Breast epithelium (tissue), 4 donors: ENCODE data around the gene ITGB2. TPM values are rescaled to one million over a fixed set of nuclear protein-coding genes. Genes with fewer than 3 reads are reported as not detected.
"Not testable (repeated sequence)": the region's sequence is repeated elsewhere in the genome, so short reads cannot be mapped to it uniquely, and the experiment has no call there.

Source experiments
- DNase-seq, 2 donors: peaks; one replicate each; pipeline ENCODE4 v3.0.0-alpha.2; 2019; ENCODE audit warnings: low spot score in 2 of 2
- H3K27ac ChIP-seq, 2 donors: fragments of 200-600 bp; sonication (generic) in 1 of 2; one replicate each; pipeline ENCODE4 v1.5.1; 2016 to 2019; ENCODE audit warnings: mild to moderate bottlenecking in 1 of 2
- H3K27me3 ChIP-seq, 2 donors: fragments of 200-600 bp; sonication (generic) in 1 of 2; one replicate each; pipeline versions ENCODE4 v1.5.1 to v1.6.0; 2017 to 2019; ENCODE audit warnings: control low read depth in 1 of 2, mild to moderate bottlenecking in 1 of 2
- H3K36me3 ChIP-seq: fragments of 200-600 bp; one replicate; pipeline ENCODE4 v1.5.1; 2019
- H3K4me1 ChIP-seq, 2 donors: fragments of 200-600 bp; sonication (generic); one replicate each; pipeline ENCODE4 v1.5.1; 2016 to 2019; ENCODE audit warnings: control low read depth in 1 of 2
- H3K4me3 ChIP-seq, 3 donors: fragments of 200-600 bp; sonication (generic); 1 replicate in 2 of 3; 2 replicates in 1 of 3; pipeline ENCODE4 v1.5.1; 2016 to 2019; ENCODE audit warnings: mild to moderate bottlenecking in 3 of 3, moderate library complexity in 2 of 3
- H3K9me3 ChIP-seq, 2 donors: fragments of 200-600 bp; sonication (generic) in 1 of 2; one replicate each; pipeline ENCODE4 v1.5.1; 2016 to 2019; ENCODE audit warnings: control low read depth in 1 of 2
- POLR2A ChIP-seq: fragments of 450-650 bp; IDR thresholded peaks from one replicate; pipeline ENCODE4 v1.6.1; 2016; ENCODE audit warnings: antibody characterized with exemption, mild to moderate bottlenecking, moderate library complexity
- POLR2AphosphoS5 ChIP-seq, 3 donors: sonication (generic); formaldehyde crosslinking; IDR thresholded peaks; one replicate each; pipeline ENCODE4 v1.6.1; 2017; ENCODE audit warnings: antibody characterized with exemption in 3 of 3
- intact Hi-C: fragments of 100-400 bp; cut with DNase I; formaldehyde crosslinking; loops from one replicate; pipeline ENCODE4 v1.15.1; 2023; ENCODE audit warnings: low total_unique reads
- total RNA-seq, 3 donors: library from RNA; depleted of rRNA; stranded (reverse); fragments of >200 nt; gene quantifications; one replicate each; pipeline ENCODE4 v1.1.0, GENCODE V29; 2016
- TF ChIP-seq, protein P1 (sequence below), 3 donors: fragments of 450-650 bp; IDR thresholded peaks; one replicate each; pipeline ENCODE4 v1.5.1; 2016 to 2017; ENCODE audit warnings: antibody characterized with exemption in 3 of 3, mild to moderate bottlenecking in 3 of 3, moderate library complexity in 3 of 3

ITGB2 gene
- total RNA-seq, 3 donors from 2014 or later, result 19.7 to 242 (median 92.8) TPM

DNA sequence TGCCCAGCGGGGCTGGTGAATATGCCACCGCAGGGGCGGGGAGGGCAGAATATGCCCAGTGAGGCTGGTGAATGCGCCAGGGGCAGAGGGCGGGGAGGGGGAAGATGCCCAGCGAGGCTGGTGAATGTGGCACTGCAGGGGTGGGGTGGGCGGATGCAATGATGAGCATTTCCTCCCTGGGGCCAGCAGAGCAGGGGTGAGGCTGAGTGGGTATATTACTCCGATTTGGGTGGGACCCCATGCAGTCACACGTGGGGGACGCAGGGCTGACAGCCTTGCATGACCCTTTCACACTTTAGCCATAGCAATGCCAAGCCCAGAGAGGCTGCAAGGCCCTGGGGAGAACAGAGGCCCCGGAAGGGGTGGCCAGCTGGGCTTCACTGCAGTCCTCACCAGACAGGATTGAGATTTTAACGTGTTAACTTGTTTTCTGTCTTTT, 9.9 kb upstream of the ITGB2 start:
- no peaks in the 10 kb centered on the region for H3K36me3 ChIP-seq
- DNase-seq, result no peak
- peaks cover 21 to 30% of the 10 kb centered on the region in 2 donors for H3K4me1 ChIP-seq
- H3K4me3 ChIP-seq, result no peak overlapping the region
- H3K9me3 ChIP-seq, result no peaks in the 10 kb centered on the region
- peak overlapping the region; percentile 48 to 74 for H3K27ac ChIP-seq
- TF ChIP-seq, protein P1, sequence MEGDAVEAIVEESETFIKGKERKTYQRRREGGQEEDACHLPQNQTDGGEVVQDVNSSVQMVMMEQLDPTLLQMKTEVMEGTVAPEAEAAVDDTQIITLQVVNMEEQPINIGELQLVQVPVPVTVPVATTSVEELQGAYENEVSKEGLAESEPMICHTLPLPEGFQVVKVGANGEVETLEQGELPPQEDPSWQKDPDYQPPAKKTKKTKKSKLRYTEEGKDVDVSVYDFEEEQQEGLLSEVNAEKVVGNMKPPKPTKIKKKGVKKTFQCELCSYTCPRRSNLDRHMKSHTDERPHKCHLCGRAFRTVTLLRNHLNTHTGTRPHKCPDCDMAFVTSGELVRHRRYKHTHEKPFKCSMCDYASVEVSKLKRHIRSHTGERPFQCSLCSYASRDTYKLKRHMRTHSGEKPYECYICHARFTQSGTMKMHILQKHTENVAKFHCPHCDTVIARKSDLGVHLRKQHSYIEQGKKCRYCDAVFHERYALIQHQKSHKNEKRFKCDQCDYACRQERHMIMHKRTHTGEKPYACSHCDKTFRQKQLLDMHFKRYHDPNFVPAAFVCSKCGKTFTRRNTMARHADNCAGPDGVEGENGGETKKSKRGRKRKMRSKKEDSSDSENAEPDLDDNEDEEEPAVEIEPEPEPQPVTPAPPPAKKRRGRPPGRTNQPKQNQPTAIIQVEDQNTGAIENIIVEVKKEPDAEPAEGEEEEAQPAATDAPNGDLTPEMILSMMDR (IDR thresholded peaks at IDR 0.05), result no peak
- TF ChIP-seq POLR2AphosphoS5 (IDR thresholded peaks at IDR 0.05), result no peak
- TF ChIP-seq POLR2A, result no peak
- intact Hi-C loops, result loop anchor here (10.0 kb wide), 1 partner anchor 46 kb away; no protein-coding TSS in a partner anchor
- peaks cover 6 to 8% of the 10 kb centered on the region in 2 donors for H3K27me3 ChIP-seq

DNA sequence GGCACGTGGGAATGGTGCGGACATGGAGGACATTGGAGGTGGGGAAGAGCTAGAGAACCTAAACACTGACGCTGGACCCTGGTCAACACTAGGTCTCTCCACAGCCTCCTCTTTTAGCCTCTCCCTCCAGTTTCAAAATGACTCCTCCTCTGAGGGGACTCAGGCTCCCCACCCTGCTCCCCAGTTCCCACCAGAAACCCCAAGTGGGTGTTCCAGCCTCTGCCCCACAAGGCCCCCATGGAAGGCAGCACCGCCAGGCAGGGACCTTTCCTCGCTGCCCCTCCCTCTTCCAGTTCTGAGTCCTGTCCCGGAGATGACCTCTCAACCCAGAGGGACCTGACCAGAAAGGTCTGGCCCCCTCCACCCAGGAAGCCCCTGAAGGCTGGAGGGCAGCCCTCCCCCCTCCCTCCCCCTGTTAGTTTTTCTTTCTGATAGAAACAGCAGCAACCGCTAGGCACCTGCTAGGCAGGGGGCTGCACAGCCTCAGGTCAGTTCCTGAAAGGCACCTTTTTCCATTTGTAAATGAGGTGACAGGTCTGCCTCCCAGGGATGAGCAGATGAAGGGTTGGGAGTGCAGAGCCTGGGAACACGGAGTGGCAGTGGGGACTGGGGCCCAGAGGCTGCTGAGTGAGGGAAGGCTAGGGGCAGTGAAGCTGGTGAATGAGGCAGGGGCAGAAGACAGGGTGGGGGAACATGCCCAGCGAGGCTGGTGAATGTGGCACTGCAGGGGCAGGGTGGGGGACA, 9.3 kb upstream of the ITGB2 start:
- DNase-seq, result no peak
- H3K4me3 ChIP-seq, result no peak overlapping the region
- peaks cover 6 to 8% of the 10 kb centered on the region in 2 donors for H3K27me3 ChIP-seq
- no peaks in the 10 kb centered on the region for H3K36me3 ChIP-seq
- no peaks in the 10 kb centered on the region for H3K9me3 ChIP-seq
- H3K4me1 ChIP-seq, result peaks cover 21 to 30% of the 10 kb centered on the region in 2 donors
- H3K27ac ChIP-seq, result peak overlapping the region; percentile 19 to 85
- intact Hi-C loops, result loop anchor here (10.0 kb wide), 1 partner anchor 45 kb away; no protein-coding TSS in a partner anchor
- TF ChIP-seq POLR2AphosphoS5 (IDR thresholded peaks at IDR 0.05) (no peak), POLR2A (no peak)
- TF ChIP-seq, protein P1 (IDR thresholded peaks at IDR 0.05), result no peak

DNA sequence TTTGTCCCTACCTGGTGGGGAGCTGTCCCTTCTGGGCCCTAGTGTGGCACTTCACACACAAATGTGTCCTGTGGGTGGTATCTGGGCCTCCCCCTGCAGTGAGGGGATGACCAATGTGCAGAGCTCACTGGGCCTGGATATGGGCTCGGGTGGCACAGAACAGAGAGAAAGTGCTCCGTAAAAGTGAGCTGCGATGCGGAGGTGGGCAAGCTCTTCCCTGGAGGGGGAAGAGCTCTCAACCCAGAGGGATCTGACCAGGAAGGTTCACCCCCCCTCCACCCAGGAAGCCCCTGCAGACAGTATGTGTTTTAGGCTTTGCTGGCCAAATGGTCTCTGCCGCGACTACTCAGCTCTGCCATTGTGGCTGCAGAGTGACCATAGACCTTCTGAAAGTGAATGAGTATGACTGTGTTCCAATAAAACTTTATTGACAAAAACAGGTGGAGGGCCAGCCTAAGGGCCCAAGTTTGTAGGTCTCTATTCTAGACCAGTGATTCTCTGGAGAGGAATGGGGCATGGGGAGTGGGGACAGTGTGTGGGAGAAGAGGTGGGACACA, 8.6 kb upstream of the ITGB2 start:
- Histone ChIP-seq H3K27me3 (peaks cover 6 to 8% of the 10 kb centered on the region in 2 donors), H3K9me3 (no peaks in the 10 kb centered on the region), H3K4me3 (no peak overlapping the region), H3K27ac (peak overlapping the region; percentile 85 to 89), H3K4me1 (peaks cover 21 to 30% of the 10 kb centered on the region in 2 donors), H3K36me3 (no peaks in the 10 kb centered on the region)
- DNase-seq, result no peak
- no peak for TF ChIP-seq POLR2AphosphoS5 (IDR thresholded peaks at IDR 0.05)
- no peak for TF ChIP-seq POLR2A
- TF ChIP-seq, protein P1 (IDR thresholded peaks at IDR 0.05), result no peak
- intact Hi-C loops, result no loop called here

DNA sequence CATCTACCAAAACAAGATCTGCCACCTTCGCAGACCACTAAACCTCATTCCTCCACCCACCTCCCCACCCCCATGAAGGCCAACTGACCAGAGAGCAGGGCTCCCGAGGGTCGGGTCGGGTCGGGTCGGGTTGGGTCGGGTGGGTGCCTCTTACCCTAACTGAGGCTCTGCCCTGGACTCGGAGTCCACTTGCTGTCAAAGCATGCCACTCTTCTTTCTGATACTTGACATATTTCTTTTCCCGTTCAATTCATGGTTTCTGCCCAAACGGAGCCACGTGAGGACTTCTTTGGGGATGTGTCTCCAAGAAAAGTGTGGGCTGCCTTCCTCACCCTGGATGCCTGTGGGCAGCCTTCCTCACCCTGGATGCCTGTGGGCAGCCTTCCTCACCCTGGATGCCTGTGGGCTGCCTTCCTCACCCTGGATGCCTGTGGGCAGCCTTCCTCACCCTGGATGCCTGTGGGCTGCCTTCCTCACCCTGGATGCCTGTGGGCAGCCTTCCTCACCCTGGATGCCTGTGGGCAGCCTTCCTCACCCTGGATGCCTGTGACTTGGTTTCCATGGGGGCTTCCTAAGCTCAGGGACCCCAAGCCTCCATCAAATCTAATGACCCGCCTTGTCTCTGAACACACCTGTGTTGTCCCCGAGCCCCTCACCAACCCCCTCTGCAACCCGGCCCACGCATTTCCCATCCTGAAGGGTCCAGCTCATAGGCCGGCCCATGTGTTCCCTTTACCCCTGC, 8.0 kb upstream of the ITGB2 start:
- intact Hi-C loops, H3K27me3 ChIP-seq, H3K9me3 ChIP-seq, DNase-seq, H3K36me3 ChIP-seq: not testable (repeated sequence)
- peaks cover 21 to 30% of the 10 kb centered on the region in 2 donors for H3K4me1 ChIP-seq
- peak overlapping the region in 1 of 3 donors; percentile 51 for H3K4me3 ChIP-seq
- H3K27ac ChIP-seq, result peak overlapping the region; percentile 85 to 89

DNA sequence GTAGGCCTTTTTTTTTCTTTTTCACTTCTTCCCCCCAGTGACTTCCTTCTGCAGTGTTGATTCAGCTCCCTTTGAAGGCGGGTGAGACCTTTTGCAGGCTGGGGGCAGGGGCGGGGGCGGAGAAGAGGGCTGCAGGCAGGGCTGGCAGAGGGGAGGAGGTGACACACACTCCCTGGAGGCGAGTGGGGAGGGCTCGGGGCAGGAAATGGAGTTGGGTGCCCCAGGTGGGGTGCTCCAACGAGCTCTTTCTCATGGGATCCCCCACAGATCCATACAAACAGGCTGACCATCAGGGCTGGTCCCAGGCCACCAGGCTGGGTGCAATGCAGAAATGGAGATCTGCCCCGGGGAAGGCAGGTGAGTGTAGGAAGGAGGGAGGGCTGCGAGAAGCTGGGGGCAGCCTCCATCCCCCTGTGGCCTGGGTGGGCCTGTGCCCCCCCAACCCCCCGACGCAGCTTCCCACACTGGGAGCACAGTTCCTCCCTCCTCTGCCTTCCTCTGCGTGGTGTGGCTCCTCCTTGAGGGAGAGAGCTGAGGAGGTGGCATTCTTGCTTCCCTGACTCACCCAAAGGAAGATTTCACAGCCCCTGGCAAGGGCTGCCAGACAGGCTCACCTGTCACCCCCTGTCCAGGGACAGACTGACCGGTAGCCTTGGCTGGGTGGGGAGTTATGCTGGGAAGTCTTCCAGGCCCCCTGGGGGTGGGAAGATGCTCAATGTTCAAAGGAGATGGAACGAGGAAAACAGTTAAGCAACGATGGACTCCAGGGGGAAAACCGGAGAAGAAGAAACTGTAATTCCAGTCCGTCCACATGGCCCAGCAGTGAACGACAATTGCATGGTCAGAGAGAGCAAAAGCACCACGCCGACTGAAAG, 7.1 kb upstream of the ITGB2 start:
- TF ChIP-seq, protein P1 (IDR thresholded peaks at IDR 0.05), result peak in 1 of 3 donors; percentile 40
- TF ChIP-seq POLR2A (no peak), POLR2AphosphoS5 (IDR thresholded peaks at IDR 0.05) (peak in 2 of 3 donors; percentile 31 to 61)
- Histone ChIP-seq H3K4me3 (peak overlapping the region in 2 of 3 donors; percentile 13 to 51), H3K9me3 (no peaks in the 10 kb centered on the region), H3K27me3 (peaks cover 2 to 6% of the 10 kb centered on the region in 2 donors), H3K4me1 (peaks cover 19 to 30% of the 10 kb centered on the region in 2 donors), H3K36me3 (no peaks in the 10 kb centered on the region), H3K27ac (peak overlapping the region; percentile 85 to 89)
- intact Hi-C loops, result no loop called here
- DNase-seq, result peak in 1 of 2 donors; percentile 68
